HCT116 (cell line): ENCODE measurements around the gene RAD18. TPM values are rescaled to one million over a fixed set of nuclear protein-coding genes. Genes with fewer than 3 reads are reported as not detected.

Experiments used
- ATAC-seq: fragments of 200-7000 bp; cut with Tn5 transposase; 2 replicates; pipeline ENCODE4 v1.9.1; 2020; ENCODE audit warnings: mild to moderate bottlenecking, moderate library complexity
- BruUV-seq: library from RNA; stranded (reverse); fragments of 400-500 nt; replicated peaks from 2 replicates; lab custom pipeline; 2021; lab: Mats Ljungman, UMichigan
- CTCF ChIA-PET: fragments of 300-600 bp; sonication (Branson Sonifier 250); formaldehyde crosslinking; loops from one replicate; lab custom pipeline; 2021; ENCODE audit warnings: antibody characterized with exemption; lab: Charles Lee
- POLR2A ChIA-PET: fragments of 300-600, 350-600 bp; sonication (Branson Sonifier 250); formaldehyde crosslinking; loops from one replicate; lab custom pipeline; 2021; ENCODE audit warnings: antibody characterized with exemption; lab: Charles Lee
- RAD21 ChIA-PET, 2 experiments: fragments of 300-600 bp; sonication (Branson Sonifier 250); formaldehyde crosslinking; loops; one replicate each; lab custom pipeline; 2023; ENCODE audit warnings: low total read pairs in 2 of 2; ENCODE audit not compliant: uncharacterized antibody in 2 of 2, unreplicated experiment in 2 of 2, low non-redundant PET in 1 of 2; lab: Charles Lee
- DNase-seq: peaks from one replicate; pipeline ENCODE4 v3.0.0-alpha.2; 2010; ENCODE audit warnings: low read depth, low spot score
- H2AFZ ChIP-seq: fragments of 200-600 bp; shearing (Covaris generic), sonication (generic); 2 replicates; pipeline ENCODE4 v1.6.1; 2017; ENCODE audit warnings: low read depth, mixed run types, mixed read lengths, antibody characterized with exemption, low read length; ENCODE audit not compliant: poor library complexity, severe bottlenecking
- H3K27ac ChIP-seq: 2 replicates; pipeline ENCODE4 v1.5.1; 2012; ENCODE audit warnings: low read depth, low read length
- H3K27me3 ChIP-seq: fragments of 200-600 bp; sonication (generic); 2 replicates; pipeline ENCODE4 v1.6.1; 2016; ENCODE audit warnings: mixed run types, low read length, mixed read lengths; ENCODE audit not compliant: insufficient read depth
- H3K36me3 ChIP-seq, 2 experiments: fragments of 200-500 bp in 1 of 2; fragments of 200-600 bp in 1 of 2; sonication (Bioruptor generic) in 1 of 2; sonication (generic) in 1 of 2; 2 replicates each; pipeline versions ENCODE4 v1.5.1 to v1.6.1; 2014 to 2016; ENCODE audit warnings: low read length in 2 of 2, inconsistent platforms in 1 of 2, mixed read lengths in 1 of 2, mixed run types in 1 of 2; ENCODE audit not compliant: insufficient read depth in 2 of 2, control insufficient read depth in 1 of 2
- H3K4me1 ChIP-seq, 2 experiments: fragments of 200-600 bp in 1 of 2; sonication (generic) in 1 of 2; 2 replicates each; pipeline versions ENCODE4 v1.5.1 to v1.6.1; 2012 to 2017; ENCODE audit warnings: low read length in 2 of 2, inconsistent platforms in 1 of 2, mild to moderate bottlenecking in 1 of 2, mixed read lengths in 1 of 2, mixed run types in 1 of 2, moderate library complexity in 1 of 2; ENCODE audit not compliant: insufficient read depth in 2 of 2, control insufficient read depth in 1 of 2
- H3K4me2 ChIP-seq: fragments of 200-600 bp; sonication (generic); 2 replicates; pipeline ENCODE4 v1.6.1; 2017; ENCODE audit warnings: mixed run types, low read length, mixed read lengths
- H3K4me3 ChIP-seq, 2 experiments: fragments of 200-600 bp in 1 of 2; sonication (generic) in 1 of 2; replicated peaks in 1 of 2; 2 replicates each; pipeline ENCODE4 v1.5.1; 2011 to 2016; ENCODE audit warnings: low read length in 2 of 2, control low read depth in 1 of 2, low read depth in 1 of 2, mild to moderate bottlenecking in 1 of 2, mixed read lengths in 1 of 2, mixed run types in 1 of 2
- H3K79me2 ChIP-seq: fragments of 200-600 bp; sonication (generic); 2 replicates; pipeline ENCODE4 v1.6.1; 2017; ENCODE audit warnings: mild to moderate bottlenecking, mixed run types, low read length, moderate library complexity, mixed read lengths; ENCODE audit not compliant: insufficient read depth
- H3K9ac ChIP-seq: fragments of 200-600 bp; sonication (generic); 2 replicates; pipeline ENCODE4 v1.6.1; 2016; ENCODE audit warnings: low read length, mixed read lengths
- H3K9me2 ChIP-seq: fragments of 200-600 bp; sonication (generic), shearing (Covaris generic); 2 replicates; pipeline ENCODE4 v1.6.1; 2017; ENCODE audit warnings: mixed run types, mild to moderate bottlenecking, moderate library complexity; ENCODE audit not compliant: insufficient read depth
- H3K9me3 ChIP-seq, 2 experiments: fragments of 200-500 bp in 1 of 2; fragments of 200-600 bp in 1 of 2; sonication (Bioruptor generic) in 1 of 2; sonication (generic) in 1 of 2; 2 replicates each; pipeline ENCODE4 v1.6.1; 2014 to 2017; ENCODE audit warnings: low read length in 2 of 2, mixed read lengths in 2 of 2, inconsistent platforms in 1 of 2, low read depth in 1 of 2, mild to moderate bottlenecking in 1 of 2, mixed run types in 1 of 2, moderate library complexity in 1 of 2; ENCODE audit not compliant: control insufficient read depth in 1 of 2, insufficient read depth in 1 of 2
- H4K20me1 ChIP-seq: fragments of 200-600 bp; sonication (generic), shearing (Covaris generic); 2 replicates; pipeline ENCODE4 v1.6.1; 2017; ENCODE audit warnings: mixed run types, mild to moderate bottlenecking, moderate library complexity; ENCODE audit not compliant: insufficient read depth
- CBX3 ChIP-seq: IDR thresholded peaks from 2 replicates; pipeline ENCODE4 v1.6.1; 2012; ENCODE audit warnings: low read depth
- EGR1 ChIP-seq: IDR thresholded peaks from 2 replicates; pipeline ENCODE4 v1.6.1; 2012; ENCODE audit warnings: low read depth
- JUND ChIP-seq: IDR thresholded peaks from 2 replicates; pipeline ENCODE4 v1.6.1; 2012
- POLR2A ChIP-seq: IDR thresholded peaks from 2 replicates; pipeline ENCODE4 v1.7.0; 2011; ENCODE audit warnings: borderline replicate concordance; ENCODE audit not compliant: insufficient read depth, insufficient read length; ENCODE audit errors: extremely low read depth
- POLR2AphosphoS5 ChIP-seq: IDR thresholded peaks from 2 replicates; pipeline ENCODE4 v1.6.1; 2011; ENCODE audit warnings: mild to moderate bottlenecking, low read depth, low read length, moderate library complexity
- RAD21 ChIP-seq: IDR thresholded peaks from 2 replicates; pipeline ENCODE4 v1.6.1; 2012; ENCODE audit warnings: low read depth, mild to moderate bottlenecking
- SP1 ChIP-seq: IDR thresholded peaks from 2 replicates; pipeline ENCODE4 v1.6.1; 2012; ENCODE audit warnings: low read depth
- SRF ChIP-seq: IDR thresholded peaks from 2 replicates; pipeline ENCODE4 v1.6.1; 2012; ENCODE audit warnings: low read depth
- TCF7L2 ChIP-seq: IDR thresholded peaks from 2 replicates; pipeline ENCODE4 v1.7.0; 2011; ENCODE audit warnings: borderline replicate concordance, inconsistent platforms; ENCODE audit not compliant: insufficient read depth, insufficient read length; ENCODE audit errors: extremely low read depth
- YY1 ChIP-seq: IDR thresholded peaks from 2 replicates; pipeline ENCODE4 v1.6.1; 2011; ENCODE audit warnings: low read length, low read depth, moderate library complexity, mild to moderate bottlenecking; ENCODE audit not compliant: insufficient replicate concordance; ENCODE audit errors: extremely low read depth
- ZFX ChIP-seq: fragments of 450-650 bp; IDR thresholded peaks from 2 replicates; pipeline ENCODE4 v1.6.1; 2017
- ZNF274 ChIP-seq: fragments of 200-500 bp; sonication (Bioruptor generic); IDR thresholded peaks from 2 replicates; pipeline ENCODE4 v1.6.1; 2014; ENCODE audit warnings: mild to moderate bottlenecking, low read depth, low read length, inconsistent platforms
- intact Hi-C: fragments of 100-400 bp; cut with micrococcal nuclease; formaldehyde crosslinking; loops from 2 replicates; pipeline ENCODE4 v1.10.0; 2022
- total RNA-seq: library from RNA; stranded (reverse); gene quantifications from one replicate; pipeline ENCODE4 v1.2.1, GENCODE V29; 2021; ENCODE audit not compliant: unreplicated experiment
- TF ChIP-seq, protein P1 (sequence below): IDR thresholded peaks from 2 replicates; pipeline ENCODE4 v1.6.1; 2012
- TF ChIP-seq, protein P2 (sequence below): IDR thresholded peaks from 2 replicates; pipeline ENCODE4 v1.6.1; 2012
- TF ChIP-seq, protein P3 (sequence below): IDR thresholded peaks from 2 replicates; pipeline ENCODE4 v1.6.1; 2012; ENCODE audit warnings: low read depth
- TF ChIP-seq, protein P4 (sequence below): IDR thresholded peaks from 2 replicates; pipeline ENCODE4 v1.6.1; 2011; ENCODE audit warnings: mild to moderate bottlenecking, low read length, moderate library complexity; ENCODE audit not compliant: insufficient replicate concordance; ENCODE audit errors: extremely low read depth

RAD18 gene
- total RNA-seq, 1 experiment from 2014 or later = 28.7 TPM

DNA sequence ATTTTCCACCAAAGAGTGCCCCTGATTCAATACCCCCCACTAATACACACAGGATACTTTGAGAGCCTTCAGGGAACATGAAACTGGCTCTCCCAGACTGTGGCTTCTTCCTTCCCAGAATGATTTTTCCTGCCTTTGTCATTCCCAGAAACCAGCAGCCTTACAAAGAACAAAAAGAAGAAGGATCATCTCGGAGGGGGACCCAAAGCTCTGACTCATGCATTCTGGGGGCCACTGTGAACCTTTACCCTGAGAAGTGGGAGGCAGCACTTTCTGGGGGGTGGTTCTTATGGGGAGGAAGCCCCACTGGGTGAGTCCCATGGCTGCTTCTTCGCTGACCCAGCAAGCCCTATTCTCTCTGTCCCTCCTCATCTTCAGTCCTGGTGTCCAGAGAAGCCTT is 44.7 kb upstream of the RAD18 start:
- no peak for ATAC-seq
- Histone ChIP-seq H4K20me1 (no peaks in the 10 kb centered on the region), H3K4me1 (no peaks in the 10 kb centered on the region), H3K4me3 (no peak overlapping the region), H2AFZ (no peak overlapping the region), H3K27ac (no peak overlapping the region), H3K36me3 (no peaks in the 10 kb centered on the region), H3K4me2 (no peak overlapping the region), H3K27me3 (no peaks in the 10 kb centered on the region), H3K9me2 (no peaks in the 10 kb centered on the region), H3K9ac (no peak overlapping the region), H3K79me2 (no peaks in the 10 kb centered on the region), H3K9me3 (no peaks in the 10 kb centered on the region)
- intact Hi-C loops = no loop called here
- CTCF ChIA-PET = no interaction called here
- TF ChIP-seq CBX3 (no peak), YY1 (no peak), EGR1 (no peak), POLR2AphosphoS5 (no peak), ZNF274 (no peak)
- TF ChIP-seq, protein P1, sequence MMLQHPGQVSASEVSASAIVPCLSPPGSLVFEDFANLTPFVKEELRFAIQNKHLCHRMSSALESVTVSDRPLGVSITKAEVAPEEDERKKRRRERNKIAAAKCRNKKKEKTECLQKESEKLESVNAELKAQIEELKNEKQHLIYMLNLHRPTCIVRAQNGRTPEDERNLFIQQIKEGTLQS = no peak
- TF ChIP-seq, protein P2, sequence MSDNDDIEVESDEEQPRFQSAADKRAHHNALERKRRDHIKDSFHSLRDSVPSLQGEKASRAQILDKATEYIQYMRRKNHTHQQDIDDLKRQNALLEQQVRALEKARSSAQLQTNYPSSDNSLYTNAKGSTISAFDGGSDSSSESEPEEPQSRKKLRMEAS = no peak
- no TSS peak for BruUV-seq
- POLR2A ChIA-PET = no interaction called here
- no peak for DNase-seq
- RAD21 ChIA-PET = no interaction called here

DNA sequence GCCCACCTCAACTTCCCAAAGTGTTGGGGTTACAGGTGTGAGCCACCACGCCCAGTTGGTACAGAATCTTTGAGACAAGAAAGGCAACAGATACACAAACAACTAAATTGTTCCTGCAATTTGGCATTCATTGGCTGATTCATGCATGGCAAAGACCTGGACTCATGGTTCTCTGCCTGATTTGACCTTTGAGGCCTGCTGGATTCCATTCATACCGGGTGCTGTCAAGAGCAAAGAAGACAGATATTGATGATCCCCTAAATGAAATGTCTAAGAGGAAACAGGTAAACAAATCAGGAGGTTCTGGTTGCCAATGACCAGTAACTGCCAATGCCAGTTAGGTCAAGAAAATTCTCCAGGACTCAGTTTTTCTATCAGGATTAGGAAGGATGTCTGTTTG is 43.9 kb upstream of the RAD18 start:
- H3K36me3 ChIP-seq = no peaks in the 10 kb centered on the region
- DNase-seq = no peak
- TF ChIP-seq RAD21 = no peak
- no peak for TF ChIP-seq SRF
- TF ChIP-seq ZNF274 = no peak
- TF ChIP-seq, protein P3, sequence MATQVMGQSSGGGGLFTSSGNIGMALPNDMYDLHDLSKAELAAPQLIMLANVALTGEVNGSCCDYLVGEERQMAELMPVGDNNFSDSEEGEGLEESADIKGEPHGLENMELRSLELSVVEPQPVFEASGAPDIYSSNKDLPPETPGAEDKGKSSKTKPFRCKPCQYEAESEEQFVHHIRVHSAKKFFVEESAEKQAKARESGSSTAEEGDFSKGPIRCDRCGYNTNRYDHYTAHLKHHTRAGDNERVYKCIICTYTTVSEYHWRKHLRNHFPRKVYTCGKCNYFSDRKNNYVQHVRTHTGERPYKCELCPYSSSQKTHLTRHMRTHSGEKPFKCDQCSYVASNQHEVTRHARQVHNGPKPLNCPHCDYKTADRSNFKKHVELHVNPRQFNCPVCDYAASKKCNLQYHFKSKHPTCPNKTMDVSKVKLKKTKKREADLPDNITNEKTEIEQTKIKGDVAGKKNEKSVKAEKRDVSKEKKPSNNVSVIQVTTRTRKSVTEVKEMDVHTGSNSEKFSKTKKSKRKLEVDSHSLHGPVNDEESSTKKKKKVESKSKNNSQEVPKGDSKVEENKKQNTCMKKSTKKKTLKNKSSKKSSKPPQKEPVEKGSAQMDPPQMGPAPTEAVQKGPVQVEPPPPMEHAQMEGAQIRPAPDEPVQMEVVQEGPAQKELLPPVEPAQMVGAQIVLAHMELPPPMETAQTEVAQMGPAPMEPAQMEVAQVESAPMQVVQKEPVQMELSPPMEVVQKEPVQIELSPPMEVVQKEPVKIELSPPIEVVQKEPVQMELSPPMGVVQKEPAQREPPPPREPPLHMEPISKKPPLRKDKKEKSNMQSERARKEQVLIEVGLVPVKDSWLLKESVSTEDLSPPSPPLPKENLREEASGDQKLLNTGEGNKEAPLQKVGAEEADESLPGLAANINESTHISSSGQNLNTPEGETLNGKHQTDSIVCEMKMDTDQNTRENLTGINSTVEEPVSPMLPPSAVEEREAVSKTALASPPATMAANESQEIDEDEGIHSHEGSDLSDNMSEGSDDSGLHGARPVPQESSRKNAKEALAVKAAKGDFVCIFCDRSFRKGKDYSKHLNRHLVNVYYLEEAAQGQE = no peak
- TF ChIP-seq, protein P4, sequence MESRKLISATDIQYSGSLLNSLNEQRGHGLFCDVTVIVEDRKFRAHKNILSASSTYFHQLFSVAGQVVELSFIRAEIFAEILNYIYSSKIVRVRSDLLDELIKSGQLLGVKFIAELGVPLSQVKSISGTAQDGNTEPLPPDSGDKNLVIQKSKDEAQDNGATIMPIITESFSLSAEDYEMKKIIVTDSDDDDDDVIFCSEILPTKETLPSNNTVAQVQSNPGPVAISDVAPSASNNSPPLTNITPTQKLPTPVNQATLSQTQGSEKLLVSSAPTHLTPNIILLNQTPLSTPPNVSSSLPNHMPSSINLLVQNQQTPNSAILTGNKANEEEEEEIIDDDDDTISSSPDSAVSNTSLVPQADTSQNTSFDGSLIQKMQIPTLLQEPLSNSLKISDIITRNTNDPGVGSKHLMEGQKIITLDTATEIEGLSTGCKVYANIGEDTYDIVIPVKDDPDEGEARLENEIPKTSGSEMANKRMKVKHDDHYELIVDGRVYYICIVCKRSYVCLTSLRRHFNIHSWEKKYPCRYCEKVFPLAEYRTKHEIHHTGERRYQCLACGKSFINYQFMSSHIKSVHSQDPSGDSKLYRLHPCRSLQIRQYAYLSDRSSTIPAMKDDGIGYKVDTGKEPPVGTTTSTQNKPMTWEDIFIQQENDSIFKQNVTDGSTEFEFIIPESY = no peak
- TF ChIP-seq JUND = no peak
- no peak for TF ChIP-seq SP1
- no peak for TF ChIP-seq POLR2A
- no peak for TF ChIP-seq ZFX
- no peak for TF ChIP-seq TCF7L2
- TF ChIP-seq, protein P1 = no peak

More for the DNA sequence above, 43.9 kb upstream of the RAD18 start:
- Histone ChIP-seq H3K27me3 (no peaks in the 10 kb centered on the region), H3K9me3 (no peaks in the 10 kb centered on the region), H3K4me3 (no peak overlapping the region), H3K4me2 (no peak overlapping the region), H3K79me2 (no peaks in the 10 kb centered on the region), H2AFZ (no peak overlapping the region), H4K20me1 (no peaks in the 10 kb centered on the region), H3K27ac (no peak overlapping the region), H3K4me1 (no peaks in the 10 kb centered on the region), H3K9ac (no peak overlapping the region), H3K9me2 (no peaks in the 10 kb centered on the region)
- ChIA-PET RAD21 (no interaction called here), POLR2A (no interaction called here), CTCF (no interaction called here)
- BruUV-seq = no TSS peak
- intact Hi-C loops = no loop called here
- no peak for ATAC-seq
